Measurements from ENCODE around the gene LDAH.

Gene LDAH

DNA sequence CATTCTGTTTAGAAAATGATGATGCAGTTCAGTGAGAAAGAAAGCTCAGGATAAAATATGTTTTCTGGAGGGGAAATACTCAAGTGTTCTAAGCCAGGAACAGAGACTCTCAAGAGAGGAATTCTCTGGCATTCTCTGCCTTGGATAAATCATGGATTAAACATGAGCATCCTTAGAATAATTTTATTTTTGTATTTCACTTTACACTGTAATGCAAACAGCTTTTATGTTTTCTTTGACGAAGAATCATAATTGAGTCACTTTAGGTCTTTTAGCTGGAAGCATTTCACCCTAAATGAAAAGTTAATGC is 144.9 kb downstream of the LDAH start:
- DNase-seq, result no peak

DNA sequence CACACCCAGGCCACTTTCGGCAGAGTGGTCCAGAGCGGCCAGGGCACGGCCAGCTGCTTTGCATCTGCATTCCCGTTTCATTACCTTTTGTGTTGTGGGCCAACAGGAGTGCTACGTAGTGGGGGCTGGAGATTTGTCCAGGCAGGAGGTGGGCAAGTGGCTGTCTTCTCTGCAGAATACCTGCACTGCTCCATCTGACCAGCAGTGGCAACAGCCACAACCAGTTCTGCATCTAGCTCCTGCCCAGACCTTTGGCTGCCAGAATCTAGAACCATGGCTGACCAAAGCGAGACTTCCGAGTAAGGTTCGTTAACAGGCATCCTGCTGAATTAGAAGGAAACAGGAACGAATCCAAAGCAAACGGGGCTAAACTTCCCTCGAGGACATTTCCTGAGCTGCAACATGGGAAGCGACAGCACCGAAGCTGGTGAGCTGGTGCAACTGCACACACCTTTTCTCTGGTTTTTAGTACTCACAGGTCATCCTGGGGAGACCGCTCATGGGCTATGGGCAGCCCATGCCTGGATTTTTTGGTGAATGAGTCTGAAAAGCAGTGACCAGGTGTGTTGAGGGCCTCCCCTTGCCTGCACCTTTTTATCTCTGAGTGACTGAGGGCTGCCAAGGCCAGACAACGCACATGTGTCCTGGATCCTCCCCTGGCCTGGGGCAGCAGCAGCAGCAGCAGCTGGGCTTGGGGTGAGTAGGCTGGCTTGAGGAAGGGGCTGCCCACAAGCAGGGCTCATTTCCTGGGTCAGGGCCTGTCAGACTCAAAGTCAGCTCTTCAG is 145.4 kb downstream of the LDAH start:
- DNase-seq, result no peak

DNA sequence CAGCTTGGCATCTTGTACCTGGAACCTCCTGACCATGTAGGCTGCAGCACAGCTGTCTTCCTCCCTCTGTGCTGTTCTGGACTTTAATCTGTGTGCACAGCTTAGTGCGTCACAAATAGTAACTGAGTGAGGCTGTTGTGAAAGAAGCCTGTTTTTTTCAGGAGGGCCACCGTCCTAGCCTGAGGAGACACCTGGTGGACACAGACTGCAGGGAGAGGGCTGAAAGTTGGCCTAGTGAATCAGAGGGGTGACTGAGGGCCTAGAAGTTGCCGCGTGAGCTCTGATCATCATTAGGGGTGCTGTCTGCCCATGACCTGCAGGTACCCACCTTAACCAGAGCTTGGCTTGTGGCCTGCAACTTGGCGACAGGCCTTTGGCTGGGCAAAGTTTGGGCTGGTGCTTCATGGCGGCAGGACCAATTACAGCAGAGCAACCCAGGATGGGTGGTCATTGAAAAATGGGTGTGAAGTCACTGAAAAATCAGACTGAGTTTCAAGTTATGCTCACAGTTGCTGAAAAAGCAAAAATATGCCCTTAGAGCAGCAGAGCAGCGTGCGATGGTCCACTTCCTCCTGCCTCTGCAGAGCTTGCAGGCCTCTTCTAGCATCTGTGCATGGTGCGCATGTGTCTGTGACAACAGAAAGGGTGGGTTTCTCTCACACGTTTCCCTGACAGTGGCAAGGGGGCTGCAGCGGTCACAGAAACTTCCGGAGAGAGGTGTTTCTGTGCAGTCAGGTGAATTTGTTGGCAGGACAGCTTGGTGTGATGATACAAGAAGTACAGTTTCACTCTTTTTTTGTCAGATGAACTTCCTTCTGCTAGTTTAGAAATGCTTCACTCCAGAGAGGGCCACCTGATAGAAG is 146.3 kb downstream of the LDAH start:
- no peak for DNase-seq

DNA sequence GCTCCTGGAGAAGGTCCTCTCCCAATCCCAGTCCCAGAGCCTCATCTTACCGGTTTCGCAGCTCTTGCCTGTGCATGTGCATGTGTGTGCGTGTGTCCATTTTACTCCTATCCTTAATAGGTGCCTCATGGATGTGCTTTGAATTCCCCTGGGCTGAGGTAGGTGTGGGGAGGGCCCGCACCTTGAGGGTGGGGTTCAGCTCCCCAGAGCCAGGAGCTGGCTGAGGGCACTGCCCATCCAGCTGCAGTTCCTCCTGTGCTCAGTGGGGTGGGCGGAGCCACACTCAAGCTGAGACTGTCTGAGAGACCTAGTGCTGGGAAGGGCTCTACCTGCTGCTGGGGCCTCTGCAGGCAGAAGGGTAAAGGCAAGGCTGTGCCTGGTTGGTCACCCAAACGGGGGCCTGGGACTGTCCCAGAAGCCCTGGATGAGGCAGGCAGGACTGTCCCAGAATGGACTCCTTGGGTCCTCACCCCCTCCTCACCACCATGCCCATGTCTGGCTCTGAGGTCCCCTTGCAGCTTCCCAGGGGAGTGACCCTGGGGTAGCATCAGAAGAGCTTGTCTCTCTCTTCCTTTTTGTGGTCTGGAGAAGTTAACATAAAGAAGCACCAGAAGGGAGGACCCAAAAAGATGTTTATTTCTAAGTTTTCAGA is 147.1 kb downstream of the LDAH start:
- no peak for DNase-seq

DNA sequence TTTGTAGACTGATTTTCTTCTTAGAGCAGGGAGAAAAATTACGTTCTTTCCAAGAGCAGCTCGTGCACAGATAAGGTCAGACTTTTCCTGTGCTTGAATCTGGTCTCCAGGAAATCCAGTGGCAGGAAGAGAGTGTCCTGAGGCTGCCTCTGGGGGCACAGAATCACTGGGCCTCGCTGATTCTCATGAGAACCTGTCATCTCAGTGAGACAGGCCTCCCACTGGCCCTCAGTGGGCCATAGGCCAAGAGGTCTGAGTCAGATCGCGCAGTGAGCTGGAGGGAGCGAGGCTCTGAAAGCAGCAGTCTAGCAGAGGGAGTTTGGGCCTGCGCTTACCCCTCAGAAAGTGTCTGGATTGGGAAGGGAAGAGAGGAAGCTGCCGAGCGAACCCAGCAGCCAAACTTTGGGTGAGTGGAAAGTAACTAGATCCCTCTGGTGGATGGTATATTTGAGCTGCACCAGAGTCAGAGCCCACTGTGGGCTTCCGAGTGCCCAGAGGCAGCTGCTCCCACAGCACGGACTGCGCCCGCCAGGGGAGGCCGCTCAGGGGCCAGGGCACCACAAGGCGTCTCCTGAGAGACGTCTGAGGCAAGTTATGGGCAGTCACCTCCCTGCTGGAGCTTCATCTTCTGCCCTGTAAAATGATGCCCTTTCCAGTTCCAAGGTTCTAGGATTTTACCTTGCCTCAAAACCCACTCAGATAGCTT is 147.8 kb downstream of the LDAH start:
- DNase-seq, result no peak

DNA sequence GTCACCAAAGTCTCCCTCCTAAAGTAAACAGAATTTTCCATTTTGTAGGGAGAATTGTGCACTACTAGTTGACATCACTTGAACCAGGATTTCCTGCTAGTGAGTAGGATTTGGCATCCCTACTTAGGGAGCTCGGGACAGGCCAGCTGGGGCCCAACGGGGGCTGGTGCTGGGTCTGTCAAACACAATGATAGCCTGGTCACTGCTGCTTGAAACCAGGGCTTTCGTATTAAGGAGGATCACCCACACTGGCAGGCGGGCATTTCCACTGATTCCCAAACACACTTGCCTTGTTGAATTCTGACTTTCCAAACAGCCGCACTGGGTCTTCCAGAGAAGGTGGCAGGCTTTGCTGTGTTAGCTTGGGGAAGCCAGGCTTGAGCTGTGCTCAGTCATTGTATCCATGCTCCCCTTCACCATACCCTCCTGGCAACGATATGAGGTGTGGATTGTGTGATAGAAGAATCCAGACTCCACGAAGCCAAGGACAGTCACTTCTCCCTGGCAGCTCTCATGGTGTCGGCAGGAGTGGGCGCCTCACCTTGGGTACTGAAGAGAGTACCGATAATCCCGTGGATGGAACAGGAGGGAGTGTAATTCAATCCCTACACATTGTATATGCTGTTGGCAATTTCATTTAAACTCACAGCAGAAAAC is 148.5 kb downstream of the LDAH start:
- no peak for DNase-seq

DNA sequence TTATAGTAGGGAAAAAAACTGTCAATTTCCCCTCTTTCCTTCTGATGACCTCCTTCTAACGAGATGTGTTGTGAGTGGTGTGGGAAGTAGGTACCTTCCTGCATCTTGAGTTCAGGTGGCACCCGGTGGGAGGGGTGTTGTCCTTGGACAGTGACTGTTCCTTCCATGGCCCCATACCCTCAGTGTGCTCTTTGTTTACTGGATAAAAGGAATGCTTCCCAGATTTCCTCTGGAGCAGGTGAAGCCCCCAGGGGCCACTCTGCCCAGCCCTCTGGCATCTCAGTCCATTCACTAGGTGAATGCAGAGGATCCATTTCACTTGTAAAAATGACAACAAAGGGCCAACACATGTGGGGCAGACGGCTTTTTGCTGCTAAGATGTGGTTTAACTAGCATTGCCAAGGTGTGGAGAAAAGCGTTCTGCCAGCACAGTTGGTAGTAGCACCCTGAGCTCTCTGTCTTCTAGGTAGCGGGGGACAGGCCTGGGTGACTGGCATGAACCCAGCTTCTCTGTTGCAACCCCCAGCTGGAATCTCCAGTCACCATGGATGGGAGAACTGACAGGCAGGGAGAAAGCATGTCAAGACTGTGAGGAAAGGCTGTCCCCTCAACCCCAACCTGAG is 149.1 kb downstream of the LDAH start:
- DNase-seq, result no peak

DNA sequence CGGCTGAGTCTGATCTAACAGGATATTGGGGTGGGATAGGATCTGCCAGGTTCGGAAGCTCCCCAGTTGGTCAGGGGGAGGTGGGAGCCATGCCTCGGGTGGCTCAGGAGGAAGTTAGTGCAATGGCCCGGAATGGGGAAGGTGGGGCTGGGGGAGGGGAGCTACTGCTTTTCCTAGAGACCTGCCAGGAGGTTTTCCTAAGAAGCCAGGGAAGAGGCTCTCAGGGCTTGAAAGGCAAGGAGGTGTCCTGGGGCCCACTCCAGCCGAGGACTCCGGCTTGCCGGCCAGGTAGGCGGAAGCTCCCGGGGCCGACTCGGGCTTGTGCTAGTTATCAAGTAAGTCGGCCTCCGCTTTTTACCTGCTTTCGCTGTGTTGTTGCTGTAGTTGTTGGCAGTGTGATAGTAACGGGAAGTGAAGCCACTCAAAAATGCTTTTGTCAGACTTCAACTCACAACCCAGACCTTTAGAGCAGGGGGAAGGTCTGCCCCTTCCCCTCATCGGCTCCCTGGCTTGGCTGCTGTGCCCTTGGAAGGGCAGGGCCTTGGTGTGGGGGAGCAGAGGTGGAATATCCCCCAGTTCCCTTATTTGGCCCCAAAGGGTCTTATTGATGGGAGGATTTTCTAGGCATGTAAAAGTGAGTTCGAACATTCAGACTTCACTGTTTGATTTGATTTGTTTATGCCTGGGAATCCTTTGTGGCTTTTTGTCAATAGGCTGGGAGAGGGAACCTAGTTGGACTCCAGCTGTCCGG is 150.5 kb downstream of the LDAH start:
- DNase-seq, result no peak

DNA sequence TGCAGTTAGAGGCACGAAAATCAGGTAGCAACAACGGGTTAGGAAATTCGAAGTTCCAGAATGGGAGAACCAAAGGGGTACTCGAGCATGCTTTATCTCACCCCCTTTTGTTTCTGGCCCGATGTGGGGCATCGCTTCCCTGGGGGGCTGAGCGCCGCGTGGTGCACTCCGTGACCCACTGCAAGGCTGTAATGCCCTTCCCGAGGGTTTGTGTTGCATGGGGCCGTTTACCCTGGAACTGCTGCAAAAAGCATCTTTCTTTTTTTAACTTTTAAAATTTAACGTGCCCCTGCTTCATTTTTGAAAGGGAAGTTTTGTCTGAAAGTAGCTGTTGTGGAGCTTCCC is 151.2 kb downstream of the LDAH start:
- no peak for DNase-seq

DNA sequence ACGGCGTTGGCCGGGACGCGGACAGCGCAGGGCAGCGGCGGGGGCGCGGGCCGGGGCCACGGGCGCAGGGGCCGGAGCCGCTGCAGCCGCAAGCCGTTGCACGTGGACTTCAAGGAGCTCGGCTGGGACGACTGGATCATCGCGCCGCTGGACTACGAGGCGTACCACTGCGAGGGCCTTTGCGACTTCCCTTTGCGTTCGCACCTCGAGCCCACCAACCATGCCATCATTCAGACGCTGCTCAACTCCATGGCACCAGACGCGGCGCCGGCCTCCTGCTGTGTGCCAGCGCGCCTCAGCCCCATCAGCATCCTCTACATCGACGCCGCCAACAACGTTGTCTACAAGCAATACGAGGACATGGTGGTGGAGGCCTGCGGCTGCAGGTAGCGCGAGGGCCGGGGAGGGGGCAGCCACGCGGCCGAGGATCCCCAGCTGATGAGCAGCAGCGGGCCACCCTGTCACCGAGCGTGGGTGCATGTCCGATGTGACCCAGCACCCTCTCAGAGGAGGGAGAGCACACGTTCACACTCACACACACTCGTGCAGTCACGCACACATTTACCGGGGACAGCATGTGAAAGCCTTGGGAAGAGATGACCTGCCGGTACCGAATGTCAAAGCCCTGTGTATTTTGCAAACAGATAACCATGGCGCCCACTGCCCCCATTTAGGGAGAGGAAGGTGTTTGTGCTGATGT is 151.7 kb downstream of the LDAH start:
- DNase-seq, result no peak

DNA sequence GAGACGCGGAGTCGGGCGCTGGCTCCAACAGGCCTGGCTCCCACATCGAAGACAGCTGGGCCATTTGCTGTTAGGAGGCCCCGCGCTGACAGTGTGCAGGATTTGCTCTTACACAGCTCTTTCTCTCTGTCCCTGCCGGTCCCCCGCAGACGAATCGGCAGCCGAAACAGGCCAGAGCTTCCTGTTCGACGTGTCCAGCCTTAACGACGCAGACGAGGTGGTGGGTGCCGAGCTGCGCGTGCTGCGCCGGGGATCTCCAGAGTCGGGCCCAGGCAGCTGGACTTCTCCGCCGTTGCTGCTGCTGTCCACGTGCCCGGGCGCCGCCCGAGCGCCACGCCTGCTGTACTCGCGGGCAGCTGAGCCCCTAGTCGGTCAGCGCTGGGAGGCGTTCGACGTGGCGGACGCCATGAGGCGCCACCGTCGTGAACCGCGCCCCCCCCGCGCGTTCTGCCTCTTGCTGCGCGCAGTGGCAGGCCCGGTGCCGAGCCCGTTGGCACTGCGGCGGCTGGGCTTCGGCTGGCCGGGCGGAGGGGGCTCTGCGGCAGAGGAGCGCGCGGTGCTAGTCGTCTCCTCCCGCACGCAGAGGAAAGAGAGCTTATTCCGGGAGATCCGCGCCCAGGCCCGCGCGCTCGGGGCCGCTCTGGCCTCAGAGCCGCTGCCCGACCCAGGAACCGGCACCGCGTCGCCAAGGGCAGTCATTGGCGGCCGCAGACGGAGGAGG is 152.4 kb downstream of the LDAH start:
- no peak for DNase-seq

DNA sequence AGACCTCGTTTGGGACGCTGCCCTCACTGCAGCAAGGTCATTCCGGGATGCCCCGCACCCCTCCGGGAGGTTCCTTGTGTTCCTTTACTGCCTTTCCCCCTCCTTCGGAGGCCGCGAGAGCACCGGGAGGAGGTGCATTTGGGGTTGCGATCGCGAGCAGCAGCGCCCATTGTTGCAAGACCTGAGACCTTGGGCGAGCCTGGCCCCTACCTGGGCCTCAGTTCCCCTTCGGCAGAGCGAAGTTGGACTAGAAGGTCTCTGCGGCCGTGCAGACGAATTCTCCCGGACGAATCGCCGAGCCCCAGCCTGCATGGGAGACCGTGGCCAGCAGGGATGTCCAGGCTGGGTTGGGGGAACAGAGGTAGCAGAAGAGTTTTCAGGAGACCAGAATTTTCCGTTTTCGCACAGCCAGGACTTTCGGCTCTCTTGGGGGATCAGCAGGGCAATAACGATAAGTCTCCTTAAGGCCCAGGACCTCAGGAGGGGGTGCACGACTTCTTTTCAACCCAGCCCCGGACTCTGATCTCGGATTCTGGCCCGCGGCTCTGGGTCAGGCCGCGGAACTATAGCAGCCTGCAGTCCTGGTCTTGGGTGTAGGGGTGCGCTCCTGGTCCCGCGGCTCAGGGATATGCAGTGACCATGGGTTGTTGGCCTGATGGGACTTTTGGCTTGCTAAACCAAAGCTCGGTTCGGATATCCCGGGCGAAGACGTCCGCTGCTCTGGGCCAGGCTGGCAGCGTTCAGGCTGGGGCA is 153.2 kb downstream of the LDAH start:
- DNase-seq, result no peak

DNA sequence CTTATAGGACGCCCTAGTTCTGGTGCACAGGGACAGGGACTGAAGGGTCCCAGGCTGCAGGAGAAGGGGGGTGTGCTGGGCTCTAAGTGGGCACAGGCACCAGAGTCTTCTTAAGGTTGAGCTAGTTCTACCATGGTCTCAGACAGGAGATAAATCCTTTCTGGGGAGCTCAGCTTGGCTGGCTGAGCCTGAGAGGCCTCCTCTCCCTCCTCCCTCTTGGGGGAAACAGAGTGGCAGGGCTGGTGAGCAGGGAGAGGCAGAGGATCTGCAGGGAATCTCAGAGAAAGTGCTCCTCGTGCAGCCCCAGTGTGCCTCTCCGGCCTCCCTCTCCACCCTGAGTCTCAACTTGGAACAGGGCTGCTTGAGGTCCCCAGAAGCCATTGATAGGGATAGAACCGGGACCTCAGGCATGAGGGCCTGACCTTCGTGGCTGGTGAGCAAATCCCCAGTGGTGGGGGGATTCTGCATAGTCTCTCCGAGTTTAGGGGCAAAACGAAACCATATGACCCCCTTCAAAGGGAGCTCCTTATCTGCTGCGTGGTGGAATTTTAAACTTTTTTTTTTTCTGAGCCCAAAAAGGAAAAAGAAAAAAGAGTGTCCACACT is 153.9 kb downstream of the LDAH start:
- no peak for DNase-seq

DNA sequence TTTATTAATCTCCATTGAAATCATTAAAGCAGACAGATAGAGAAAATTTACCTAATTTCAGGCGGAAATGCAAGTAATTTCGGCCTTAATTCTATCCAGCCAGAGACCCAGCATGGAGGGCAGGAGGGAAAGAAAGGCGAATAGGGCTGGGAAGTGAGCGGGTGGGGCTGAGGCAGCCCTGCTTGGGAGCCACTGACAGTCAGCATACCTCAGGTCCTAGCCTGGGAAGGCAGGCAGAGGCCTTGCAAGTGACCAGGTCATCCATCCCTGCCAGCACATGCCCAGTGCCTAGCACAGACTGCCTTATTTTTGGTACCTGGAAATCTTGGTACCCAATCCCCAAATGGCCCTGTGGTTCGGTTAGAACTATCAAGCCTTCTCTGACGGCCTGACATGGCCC is 154.4 kb downstream of the LDAH start:
- no peak for DNase-seq

DNA sequence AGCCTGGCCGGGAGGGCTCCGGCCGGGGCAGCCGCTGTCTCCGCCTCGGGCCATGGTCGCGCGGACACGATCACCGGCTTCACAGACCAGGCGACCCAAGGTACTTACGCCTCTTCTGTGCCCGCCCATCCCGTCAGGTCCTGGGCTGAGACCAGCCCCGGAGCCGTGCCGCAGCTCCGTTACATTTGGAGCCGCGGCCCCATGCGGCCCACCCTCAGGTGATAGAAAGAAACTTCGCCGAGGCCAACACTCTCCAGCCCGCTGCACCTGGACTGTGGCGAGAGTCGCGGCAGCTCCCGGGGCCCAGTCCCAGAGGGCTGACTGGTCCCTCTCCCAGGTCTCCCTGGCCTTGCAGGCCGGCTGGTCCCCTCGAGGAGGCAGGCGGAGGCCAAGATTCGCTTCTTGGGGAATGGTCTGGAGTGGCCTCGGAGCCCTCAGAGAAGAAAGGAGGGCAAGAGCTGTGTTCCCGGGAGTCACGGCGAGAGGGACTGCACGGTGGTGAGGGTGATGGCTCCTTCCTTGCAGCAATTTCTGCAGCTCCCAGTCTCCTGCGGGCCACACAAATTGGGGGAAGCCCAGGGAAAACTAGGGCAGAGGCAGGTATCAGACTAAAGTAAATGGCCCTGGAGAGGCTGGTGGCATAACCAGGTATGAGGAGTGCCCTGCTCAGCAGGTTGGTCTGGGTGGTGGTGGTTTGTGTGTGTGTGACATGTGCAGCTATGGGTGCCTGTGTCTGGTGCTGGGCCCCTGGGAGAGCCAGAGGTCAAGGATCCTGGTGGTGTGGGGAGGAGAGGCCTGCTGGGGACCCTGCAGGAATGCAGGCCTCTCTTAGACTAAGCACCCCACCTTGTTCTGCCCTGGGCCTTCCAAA is 155.1 kb downstream of the LDAH start:
- DNase-seq, result no peak

DNA sequence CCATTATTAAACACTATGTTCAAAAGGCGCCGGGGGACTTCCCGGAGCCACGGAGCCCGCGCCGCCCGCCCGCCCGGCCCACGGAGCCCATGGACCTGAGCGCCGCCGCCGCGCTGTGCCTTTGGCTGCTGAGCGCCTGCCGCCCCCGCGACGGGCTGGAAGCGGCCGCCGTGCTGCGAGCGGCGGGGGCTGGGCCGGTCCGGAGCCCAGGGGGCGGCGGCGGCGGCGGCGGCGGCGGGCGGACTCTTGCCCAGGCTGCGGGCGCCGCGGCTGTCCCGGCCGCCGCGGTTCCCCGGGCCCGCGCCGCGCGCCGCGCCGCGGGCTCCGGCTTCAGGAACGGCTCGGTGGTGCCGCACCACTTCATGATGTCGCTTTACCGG is 155.8 kb downstream of the LDAH start:
- DNase-seq, result peak; percentile 34

DNA sequence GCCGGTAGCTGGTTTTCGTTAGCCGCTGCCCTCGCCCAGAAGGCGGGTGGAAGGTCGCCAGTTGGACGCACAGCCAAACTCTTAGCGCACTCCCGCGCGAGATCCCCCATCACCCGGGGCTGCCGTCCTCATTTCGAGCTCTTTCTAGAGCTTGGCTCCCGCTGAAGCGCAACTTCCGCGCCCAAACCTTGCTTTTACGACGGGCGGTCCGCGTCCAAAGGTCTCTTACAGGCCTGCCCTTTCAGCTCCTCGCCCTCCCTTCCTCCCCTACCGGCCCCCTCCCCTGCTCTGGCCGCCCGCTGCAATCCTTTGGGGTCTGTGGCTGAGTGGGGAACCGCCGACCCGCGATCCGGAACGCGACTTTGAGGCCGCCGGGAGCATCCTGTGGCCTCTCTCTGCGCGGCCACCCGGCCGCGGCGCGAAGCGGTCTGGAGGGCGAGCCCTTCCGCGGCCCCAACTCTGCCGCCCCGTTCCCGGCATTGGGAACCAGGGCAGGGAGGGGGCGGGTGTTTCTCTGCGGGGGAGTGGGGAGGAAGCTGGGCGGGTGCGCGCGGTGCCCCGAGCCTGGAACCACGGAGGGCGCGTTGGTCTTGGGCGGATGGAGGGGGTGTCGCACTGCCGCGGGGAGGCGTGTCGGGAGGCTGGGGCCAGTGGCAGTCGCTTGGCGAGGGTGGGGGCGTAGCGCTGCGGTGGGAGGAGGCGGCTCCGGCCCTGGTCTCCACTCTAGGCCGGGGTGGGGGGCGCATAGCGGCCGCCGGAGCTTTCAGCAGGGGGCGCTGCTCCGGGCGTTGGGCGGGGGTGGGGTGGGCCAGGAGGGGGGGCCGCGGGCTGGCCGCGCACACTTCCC is 156.4 kb downstream of the LDAH start, which contains the start of gene GDF7:
Gene GDF7 (plus strand): TSS at position 841 of the 847 bp plus-strand sequence. CDS start 96 bp downstream, outside the sequence.
- peak; percentile 45 for DNase-seq
